K562 (cell line): ENCODE measurements around the gene TRIP10. TPM values are rescaled to one million over a fixed set of nuclear protein-coding genes. Genes with fewer than 3 reads are reported as not detected.

Experiments
- BRD4 ChIP-seq: fragments of 200-600 bp; sonication (generic); IDR thresholded peaks from 2 replicates; pipeline ENCODE4 v1.6.1; 2017; ENCODE audit warnings: inconsistent platforms
- CBX1 ChIP-seq: sonication (generic); IDR thresholded peaks from 2 replicates; pipeline ENCODE4 v1.6.1; 2016; ENCODE audit warnings: antibody characterized with exemption, low read depth, mild to moderate bottlenecking
- CHD4 ChIP-seq: fragments of 200-600 bp; sonication (generic); IDR thresholded peaks from 3 replicates; pipeline ENCODE4 v1.6.1; 2012; ENCODE audit warnings: low read depth, mild to moderate bottlenecking, mixed read lengths, low read length, inconsistent platforms; ENCODE audit not compliant: insufficient read depth, insufficient replicate concordance, poor library complexity, severe bottlenecking
- EGR1 ChIP-seq: fragments of 450-650 bp; conservative IDR thresholded peaks from 2 replicates; pipeline ENCODE4 v1.6.1; 2017; ENCODE audit warnings: mild to moderate bottlenecking
- ELK1 ChIP-seq: sonication (generic); formaldehyde crosslinking; IDR thresholded peaks from 2 replicates; pipeline ENCODE4 v1.8.1; 2022; ENCODE audit warnings: missing genetic modification reagents
- MECOM ChIP-seq: fragments of 250-450 bp; sonication (Bioruptor Pico); IDR thresholded peaks from 2 replicates; pipeline ENCODE4 v1.8.0; 2022; ENCODE audit warnings: inconsistent platforms
- PRDM10 ChIP-seq: fragments of 450-650 bp; IDR thresholded peaks from 2 replicates; pipeline ENCODE4 v1.6.1; 2018; ENCODE audit not compliant: partially characterized antibody
- RBM14 ChIP-seq: fragments of 200-400 bp; formaldehyde crosslinking; IDR thresholded peaks from 2 replicates; pipeline ENCODE4 v1.6.1; 2018; ENCODE audit warnings: low read depth, mild to moderate bottlenecking, low read length, moderate library complexity, borderline replicate concordance; ENCODE audit not compliant: insufficient read depth
- RFX5 ChIP-seq: IDR thresholded peaks from 2 replicates; pipeline ENCODE4 v1.6.1; 2011; ENCODE audit warnings: low read depth, mild to moderate bottlenecking, improper control_type of control experiment, low read length
- SMAD4 ChIP-seq: fragments of 250-450 bp; sonication (Bioruptor Pico); conservative IDR thresholded peaks from 2 replicates; pipeline ENCODE4 v1.8.0; 2021; ENCODE audit warnings: inconsistent platforms, mild to moderate bottlenecking, moderate library complexity
- SRSF7 ChIP-seq: fragments of 200-400 bp; formaldehyde crosslinking; optimal IDR thresholded peaks from 2 replicates; pipeline ENCODE3; 2017; ENCODE audit warnings: mild to moderate bottlenecking, low read depth, low read length
- ZBTB49 ChIP-seq: sonication (generic); formaldehyde crosslinking; IDR thresholded peaks from 2 replicates; pipeline ENCODE4 v1.8.0; 2022; ENCODE audit warnings: missing genetic modification reagents, mild to moderate bottlenecking, borderline replicate concordance
- ZNF384 ChIP-seq: IDR thresholded peaks from 2 replicates; pipeline ENCODE4 v1.6.1; 2012; ENCODE audit warnings: low read depth, low read length, improper control_type of control experiment
- ZNF511 ChIP-seq: sonication (generic); formaldehyde crosslinking; IDR thresholded peaks from 2 replicates; pipeline ENCODE4 v1.8.0; 2022; ENCODE audit warnings: mild to moderate bottlenecking, missing genetic modification reagents
- ZNF639 ChIP-seq, 2 experiments: fragments of 200-800 bp in 1 of 2; sonication (Bioruptor generic) in 1 of 2; sonication (generic) in 1 of 2; formaldehyde crosslinking in 1 of 2; IDR thresholded peaks in 1 of 2; conservative IDR thresholded peaks in 1 of 2; 2 replicates each; pipeline versions ENCODE4 v1.5.0 to v1.6.1; 2016 to 2020; ENCODE audit warnings: missing compliant biosample characterization in 1 of 2, missing genetic modification characterization in 1 of 2, missing genetic modification reagents in 1 of 2
- ZNF707 ChIP-seq: fragments of 250-450 bp; sonication (Bioruptor Pico); conservative IDR thresholded peaks from 2 replicates; pipeline ENCODE4 v1.8.0; 2022; ENCODE audit warnings: inconsistent platforms, mild to moderate bottlenecking, moderate library complexity
- ZNF717 ChIP-seq: fragments of 250-450 bp; sonication (Bioruptor Pico); IDR thresholded peaks from 2 replicates; pipeline ENCODE4 v1.5.0; 2021
- ZNF75A ChIP-seq: fragments of 450-650 bp; formaldehyde crosslinking; IDR thresholded peaks from 2 replicates; pipeline ENCODE4 v1.4.0; 2020; ENCODE audit warnings: mild to moderate bottlenecking
- polyA plus RNA-seq, 8 experiments: library from polyadenylated mRNA; depleted of rRNA in 4 of 8; stranded (reverse) in 5 of 8; unstranded in 3 of 8; fragments of >200 nt; fragmentation: Nextera tagmentation in 2 of 8; fragmentation: Illumina TruSeq in 1 of 8; extraction: Ambion mirVana in 2 of 8; extraction: Trizol in 1 of 8; gene quantifications; 2 replicates each; pipeline versions ENCODE4 v1.2.1 to v1.2.3, GENCODE V29; 2011 to 2014; ENCODE audit warnings: inconsistent platforms in 1 of 8, missing spikeins in 1 of 8
- total RNA-seq, 7 experiments: library from RNA; depleted of rRNA in 6 of 7; stranded (reverse); fragments of >200 nt in 6 of 7; fragmentation: Illumina TruSeq in 2 of 7; extraction: Trizol in 2 of 7; gene quantifications; 2 replicates each; pipeline versions ENCODE4 v1.2.1 to v1.2.3, GENCODE V29; 2011 to 2021; ENCODE audit warnings: low replicate concordance in 1 of 7

The TRIP10 gene
- total and polyA plus RNA-seq, 9 of the 15 experiments (the other 6 are each of a cell fraction or from before 2014, with no cell fraction given) = 1.2 to 66.8 (median 36.1) TPM

GRCh38 chr19:6733338-6734095 is 6.0 kb upstream of the TRIP10 start (continued):
- no peak for TF ChIP-seq ZNF511 (CRISPR knock-in tag)
- TF ChIP-seq MECOM (CRISPR knock-in tag) = no peak
- TF ChIP-seq SMAD4 (CRISPR knock-in tag) = no peak
- no peak for TF ChIP-seq ZBTB49 (CRISPR knock-in tag)
- TF ChIP-seq ZNF384 = no peak
- no peak for TF ChIP-seq ZNF707 (CRISPR knock-in tag)
- TF ChIP-seq ELK1 (CRISPR knock-in tag) = no peak
- TF ChIP-seq BRD4 = no peak
- TF ChIP-seq RBM14 = 0 out of 2 replicates have a peak, but pooled peaks have one; percentile 50
- TF ChIP-seq CHD4 = peak; percentile 95
- no peak for TF ChIP-seq PRDM10
- no peak for TF ChIP-seq ZNF75A (CRISPR knock-in tag)
- TF ChIP-seq ZNF717 (CRISPR knock-in tag) = no peak
- no peak for TF ChIP-seq EGR1
- TF ChIP-seq ZNF639 (CRISPR knock-in tag; conservative IDR thresholded peaks at IDR 0.05 in 1 of 2, IDR thresholded peaks at IDR 0.05 in 1 of 2) = no peak
- TF ChIP-seq CBX1 = peak; percentile 93
- TF ChIP-seq SRSF7 = no peak
- no peak for TF ChIP-seq RFX5
